ENCODE measurements around the gene TMEM109.
"Not testable (repeated sequence)": the region's sequence is repeated elsewhere in the genome, so short reads cannot be mapped to it uniquely, and the experiment has no call there.

Gene TMEM109

GRCh38 chr11:60899046-60899936 is 14.7 kb upstream of the TMEM109 start:
- peaks cover 94% of the 10 kb centered on the region for H3K36me3 Mint-ChIP-seq (ENCODE audit: low read depth)
- peak overlapping the region; percentile 31 for H3K27ac Mint-ChIP-seq

GRCh38 chr11:60899977-60900376 is 14.0 kb upstream of the TMEM109 start:
- no peak overlapping the region for H3K4me3 Mint-ChIP-seq
- no peaks in the 10 kb centered on the region for H3K27me3 Mint-ChIP-seq

More at GRCh38 chr11:60899046-60899936, 14.7 kb upstream of the TMEM109 start:
- Mint-ChIP-seq H3K4me1 (ENCODE audit: low read depth) (peaks cover 9% of the 10 kb centered on the region), H3K4me3 (no peak overlapping the region), H3K9me3 (no peaks in the 10 kb centered on the region), H3K27me3 (no peaks in the 10 kb centered on the region)

GRCh38 chr11:60900673-60901404 is 13.1 kb upstream of the TMEM109 start:
- peaks cover 91% of the 10 kb centered on the region for H3K36me3 Mint-ChIP-seq (ENCODE audit: low read depth)
- no peaks in the 10 kb centered on the region for H3K27me3 Mint-ChIP-seq
- no peaks in the 10 kb centered on the region for H3K9me3 Mint-ChIP-seq
- H3K4me1 Mint-ChIP-seq (ENCODE audit: low read depth) = peaks cover 23% of the 10 kb centered on the region
- no peak overlapping the region for H3K27ac Mint-ChIP-seq
- H3K4me3 Mint-ChIP-seq = no peak overlapping the region

More at GRCh38 chr11:60899977-60900376, 14.0 kb upstream of the TMEM109 start:
- Mint-ChIP-seq H3K27ac (no peak overlapping the region), H3K36me3 (ENCODE audit: low read depth) (peaks cover 93% of the 10 kb centered on the region), H3K4me1 (ENCODE audit: low read depth) (peaks cover 16% of the 10 kb centered on the region), H3K9me3 (no peaks in the 10 kb centered on the region)

- H3K36me3 Mint-ChIP-seq (ENCODE audit: low read depth) = peaks cover 74% of the 10 kb centered on the region
Observed at GRCh38 chr11:60902625-60903024, 11.3 kb upstream of the TMEM109 start.

GRCh38 chr11:60905047-60905446 is 8.9 kb upstream of the TMEM109 start:
- Mint-ChIP-seq H3K9me3 (no peaks in the 10 kb centered on the region), H3K27ac (peak overlapping the region; percentile 81), H3K27me3 (no peaks in the 10 kb centered on the region), H3K4me3 (peak overlapping the region; percentile 88), H3K36me3 (ENCODE audit: low read depth) (peaks cover 50% of the 10 kb centered on the region), H3K4me1 (ENCODE audit: low read depth) (peaks cover 40% of the 10 kb centered on the region)

More at GRCh38 chr11:60902625-60903024, 11.3 kb upstream of the TMEM109 start:
- Mint-ChIP-seq H3K27me3 (no peaks in the 10 kb centered on the region), H3K4me1 (ENCODE audit: low read depth) (peaks cover 35% of the 10 kb centered on the region), H3K27ac (peak overlapping the region; percentile 13), H3K4me3 (no peak overlapping the region), H3K9me3 (no peaks in the 10 kb centered on the region)

GRCh38 chr11:60905551-60906113 is 8.3 kb upstream of the TMEM109 start:
- peak overlapping the region; percentile 81 for H3K27ac Mint-ChIP-seq
- no peaks in the 10 kb centered on the region for H3K27me3 Mint-ChIP-seq

GRCh38 chr11:60906132-60906972 is 7.6 kb upstream of the TMEM109 start, which contains the start of gene PRPF19:
Gene PRPF19 (minus strand): TSS chr11:60906585. CDS start chr11:60906382, 203 bp downstream.
- Mint-ChIP-seq H3K4me3 (peak within 1 kb of the TSS; percentile 88), H3K36me3 (ENCODE audit: low read depth) (peaks cover 38% of the 10 kb centered on the region), H3K4me1 (ENCODE audit: low read depth) (peaks cover 53% of the 10 kb centered on the region), H3K27me3 (no peaks in the 10 kb centered on the region), H3K27ac (peak within 1 kb of the TSS; percentile 81), H3K9me3 (no peaks in the 10 kb centered on the region)

More at GRCh38 chr11:60905551-60906113, 8.3 kb upstream of the TMEM109 start:
- H3K4me3 Mint-ChIP-seq = peak overlapping the region; percentile 88
- peaks cover 46% of the 10 kb centered on the region for H3K4me1 Mint-ChIP-seq (ENCODE audit: low read depth)
- H3K36me3 Mint-ChIP-seq (ENCODE audit: low read depth) = peaks cover 45% of the 10 kb centered on the region
- H3K9me3 Mint-ChIP-seq = no peaks in the 10 kb centered on the region

- no peaks in the 10 kb centered on the region for H3K27me3 Mint-ChIP-seq
- no peaks in the 10 kb centered on the region for H3K9me3 Mint-ChIP-seq
- H3K4me1 Mint-ChIP-seq (ENCODE audit: low read depth) = peaks cover 73% of the 10 kb centered on the region
- H3K36me3 Mint-ChIP-seq (ENCODE audit: low read depth) = peaks cover 16% of the 10 kb centered on the region
- peak overlapping the region; percentile 22 for H3K27ac Mint-ChIP-seq
- H3K4me3 Mint-ChIP-seq = no peak overlapping the region
Observed at GRCh38 chr11:60908803-60909202, 5.2 kb upstream of the TMEM109 start.

GRCh38 chr11:60909680-60910280 is 4.2 kb upstream of the TMEM109 start:
- H3K27me3 Mint-ChIP-seq; H3K9me3 Mint-ChIP-seq; H3K36me3 Mint-ChIP-seq (ENCODE audit: low read depth); H3K4me3 Mint-ChIP-seq: not testable (repeated sequence)
- Mint-ChIP-seq H3K4me1 (ENCODE audit: low read depth) (peaks cover 67% of the 10 kb centered on the region), H3K27ac (peak overlapping the region; percentile 22)

- Mint-ChIP-seq H3K27ac (peak overlapping the region; percentile 22), H3K27me3 (no peaks in the 10 kb centered on the region), H3K36me3 (ENCODE audit: low read depth) (peaks cover 4% of the 10 kb centered on the region), H3K9me3 (no peaks in the 10 kb centered on the region), H3K4me1 (ENCODE audit: low read depth) (peaks cover 63% of the 10 kb centered on the region), H3K4me3 (no peak overlapping the region)
Observed at GRCh38 chr11:60910281-60910687, 3.7 kb upstream of the TMEM109 start.

- peak overlapping the region; percentile 6 for H3K27ac Mint-ChIP-seq
- peaks cover 65% of the 10 kb centered on the region for H3K4me1 Mint-ChIP-seq (ENCODE audit: low read depth)
- H3K4me3 Mint-ChIP-seq = no peak overlapping the region
Observed at GRCh38 chr11:60910711-60911380, 3.1 kb upstream of the TMEM109 start.

GRCh38 chr11:60912223-60912850 is 1.6 kb upstream of the TMEM109 start:
- Mint-ChIP-seq H3K4me3 (peak overlapping the region; percentile 25), H3K27me3 (no peaks in the 10 kb centered on the region), H3K27ac (peak overlapping the region; percentile 85), H3K36me3 (ENCODE audit: low read depth) (peaks cover 12% of the 10 kb centered on the region), H3K9me3 (no peaks in the 10 kb centered on the region), H3K4me1 (ENCODE audit: low read depth) (peaks cover 70% of the 10 kb centered on the region)

More at GRCh38 chr11:60910711-60911380, 3.1 kb upstream of the TMEM109 start:
- Mint-ChIP-seq H3K27me3 (no peaks in the 10 kb centered on the region), H3K36me3 (ENCODE audit: low read depth) (peaks cover 2% of the 10 kb centered on the region), H3K9me3 (no peaks in the 10 kb centered on the region)

Measured in stimulated activated naive CD8-positive, alpha-beta T cell treated with anti-CD3 and anti-CD28 coated beads, Interleukin-15, Interleukin-2, amounts not matched to agents 100 ng/mL and 50 ng/mL, for 24 hours (primary cell).